Cardiac muscle cell (in vitro differentiated cells and primary cell): Measurements from ENCODE around the gene TERB2. TPM values are rescaled to one million over a fixed set of nuclear protein-coding genes. Genes with fewer than 3 reads are reported as not detected.
"Not testable (repeated sequence)": the region's sequence is repeated elsewhere in the genome, so short reads cannot be mapped to it uniquely, and the experiment has no call there.

ENCODE experiments used
- DNase-seq, 2 donors: peaks; one replicate each; pipeline versions ENCODE4 v3.0.0 to v3.0.0-alpha.2; 2010 to 2017; ENCODE audit warnings: low read depth in 1 of 2, low spot score in 1 of 2
- H3K27ac ChIP-seq: fragments of 200-600 bp; sonication (generic); 2 replicates; pipeline ENCODE4 v1.5.1; 2016
- H3K27me3 ChIP-seq: fragments of 200-600 bp; sonication (generic); 2 replicates; pipeline ENCODE4 v1.6.0; 2016; ENCODE audit warnings: control low read depth
- H3K36me3 ChIP-seq: fragments of 200-600 bp; sonication (generic); 2 replicates; pipeline ENCODE4 v1.5.1; 2016; ENCODE audit warnings: control low read depth
- H3K4me1 ChIP-seq: fragments of 200-600 bp; sonication (generic); 2 replicates; pipeline ENCODE4 v1.8.1; 2017; ENCODE audit warnings: low read depth, mild to moderate bottlenecking, mixed run types
- H3K4me3 ChIP-seq: fragments of 200-600 bp; sonication (generic); 2 replicates; pipeline ENCODE4 v1.5.1; 2016; ENCODE audit warnings: mild to moderate bottlenecking
- H3K9me3 ChIP-seq: fragments of 200-600 bp; sonication (generic); 2 replicates; pipeline ENCODE4 v1.5.1; 2017; ENCODE audit warnings: low read depth, mild to moderate bottlenecking, control low read depth
- CTCF ChIP-seq: IDR thresholded peaks from 2 replicates; pipeline ENCODE4 v1.5.1; 2012; ENCODE audit warnings: low read depth, mild to moderate bottlenecking, low read length
- polyA plus RNA-seq: library from polyadenylated mRNA; unstranded; fragments of >200 nt; fragmentation: Nextera tagmentation; extraction: Ambion mirVana; gene quantifications from 2 replicates; pipeline ENCODE4 v1.2.1, GENCODE V29; 2016
- total RNA-seq: library from RNA; depleted of rRNA; stranded (reverse); fragments of >200 nt; gene quantifications from 2 replicates; pipeline ENCODE4 v1.2.3, GENCODE V29; 2016

Gene TERB2
- total and polyA plus RNA-seq, 2 experiments from 2014 or later, result not detected

- no peak overlapping the region for H3K27ac ChIP-seq
- no peak for TF ChIP-seq CTCF
- no peaks in the 10 kb centered on the region for H3K27me3 ChIP-seq
- H3K36me3 ChIP-seq, result no peaks in the 10 kb centered on the region
- no peak overlapping the region for H3K4me3 ChIP-seq
- no peaks in the 10 kb centered on the region for H3K4me1 ChIP-seq
- DNase-seq, result no peak
- H3K9me3 ChIP-seq, result no peaks in the 10 kb centered on the region
These were observed 12.0 kb downstream of the TERB2 start for GRCh38 chr15:44968475-44968874.

- no peaks in the 10 kb centered on the region for H3K9me3 ChIP-seq
- no peak overlapping the region for H3K27ac ChIP-seq
- H3K4me1 ChIP-seq, result no peaks in the 10 kb centered on the region
- H3K27me3 ChIP-seq, result no peaks in the 10 kb centered on the region
- TF ChIP-seq CTCF, result no peak
- H3K36me3 ChIP-seq, result no peaks in the 10 kb centered on the region
- no peak overlapping the region for H3K4me3 ChIP-seq
- no peak for DNase-seq
These were observed 14.5 kb downstream of the TERB2 start for GRCh38 chr15:44971036-44971435.

- H3K4me1 ChIP-seq, H3K9me3 ChIP-seq, H3K36me3 ChIP-seq, H3K4me3 ChIP-seq, H3K27me3 ChIP-seq, H3K27ac ChIP-seq, DNase-seq: not testable (repeated sequence)
These were observed 19.7 kb downstream of the TERB2 start for GRCh38 chr15:44976183-44976582.

GRCh38 chr15:44977781-44978180 lies 21.3 kb downstream of the TERB2 start:
- not testable (repeated sequence) for H3K9me3 ChIP-seq, H3K27me3 ChIP-seq, DNase-seq, H3K4me3 ChIP-seq, H3K4me1 ChIP-seq, H3K27ac ChIP-seq, H3K36me3 ChIP-seq

GRCh38 chr15:44979617-44980339 lies 23.3 kb downstream of the TERB2 start:
- peak in 1 of 2 donors; percentile 10 for DNase-seq
- H3K36me3 ChIP-seq, result not testable (repeated sequence)

GRCh38 chr15:44984144-44984543 lies 27.7 kb downstream of the TERB2 start:
- not testable (repeated sequence) for H3K27me3 ChIP-seq, H3K36me3 ChIP-seq, DNase-seq, H3K4me1 ChIP-seq, H3K9me3 ChIP-seq, H3K4me3 ChIP-seq, H3K27ac ChIP-seq

More at GRCh38 chr15:44979617-44980339, 23.3 kb downstream of the TERB2 start:
- H3K27ac ChIP-seq, result peak overlapping the region; percentile 22
- not testable (repeated sequence) for H3K4me3 ChIP-seq, H3K4me1 ChIP-seq, H3K27me3 ChIP-seq, H3K9me3 ChIP-seq

GRCh38 chr15:44986346-44987055 lies 30.0 kb downstream of the TERB2 start:
- H3K4me3 ChIP-seq, H3K36me3 ChIP-seq, DNase-seq, H3K27me3 ChIP-seq, H3K9me3 ChIP-seq, H3K4me1 ChIP-seq, H3K27ac ChIP-seq: not testable (repeated sequence)

GRCh38 chr15:44987711-44988110 lies 31.2 kb downstream of the TERB2 start:
- not testable (repeated sequence) for H3K27ac ChIP-seq, H3K4me1 ChIP-seq, H3K27me3 ChIP-seq, DNase-seq, H3K36me3 ChIP-seq, H3K9me3 ChIP-seq, H3K4me3 ChIP-seq

GRCh38 chr15:44988184-44988869 lies 31.8 kb downstream of the TERB2 start:
- not testable (repeated sequence) for DNase-seq, H3K9me3 ChIP-seq, H3K27ac ChIP-seq, H3K4me3 ChIP-seq, H3K27me3 ChIP-seq, H3K36me3 ChIP-seq, H3K4me1 ChIP-seq

- not testable (repeated sequence) for H3K27ac ChIP-seq, DNase-seq, H3K36me3 ChIP-seq, H3K27me3 ChIP-seq, H3K4me1 ChIP-seq, H3K9me3 ChIP-seq, H3K4me3 ChIP-seq
These were observed 32.4 kb downstream of the TERB2 start for GRCh38 chr15:44988870-44989219.

GRCh38 chr15:44997632-44998031 lies 41.1 kb downstream of the TERB2 start:
- H3K9me3 ChIP-seq, H3K4me3 ChIP-seq, H3K36me3 ChIP-seq, H3K27ac ChIP-seq, H3K4me1 ChIP-seq, DNase-seq, H3K27me3 ChIP-seq: not testable (repeated sequence)
